OCI-LY1 (cell line): Measurements from ENCODE around the gene TM4SF1.

Experiments used
- H2AFZ ChIP-seq: fragments of 200-600 bp; sonication (generic), shearing (Covaris generic); 2 replicates; pipeline ENCODE4 v1.6.0; 2014; ENCODE audit warnings: antibody characterized with exemption, mild to moderate bottlenecking, low read length
- H3F3A ChIP-seq: fragments of 200-600 bp; sonication (generic), shearing (Covaris generic); 2 replicates; pipeline ENCODE4 v1.6.0; 2014; ENCODE audit warnings: mild to moderate bottlenecking, antibody characterized with exemption, low read length, moderate library complexity; ENCODE audit not compliant: insufficient read depth
- H3K27ac ChIP-seq: fragments of 200-600 bp; sonication (generic); 2 replicates; pipeline ENCODE4 v1.5.1; 2014; ENCODE audit warnings: low read length, mixed run types, mild to moderate bottlenecking, low read depth; ENCODE audit not compliant: poor library complexity, severe bottlenecking
- H3K27me3 ChIP-seq: fragments of 200-600 bp; sonication (generic); 2 replicates; pipeline ENCODE4 v1.6.0; 2014; ENCODE audit warnings: antibody characterized with exemption, mild to moderate bottlenecking, low read length, moderate library complexity; ENCODE audit not compliant: insufficient read depth
- H3K36me3 ChIP-seq: fragments of 200-600 bp; sonication (generic); 2 replicates; pipeline ENCODE4 v1.6.1; 2014; ENCODE audit warnings: mild to moderate bottlenecking, antibody characterized with exemption, low read length, moderate library complexity, mixed read lengths; ENCODE audit not compliant: insufficient read depth
- H3K4me1 ChIP-seq: fragments of 200-600 bp; sonication (generic); 2 replicates; pipeline ENCODE4 v1.5.1; 2014; ENCODE audit warnings: mild to moderate bottlenecking, low read length, moderate library complexity; ENCODE audit not compliant: insufficient read depth, severe bottlenecking
- H3K4me2 ChIP-seq: fragments of 200-600 bp; sonication (generic), shearing (Covaris generic); 2 replicates; pipeline ENCODE4 v1.6.1; 2014; ENCODE audit warnings: low read length
- H3K4me3 ChIP-seq: fragments of 200-600 bp; sonication (generic); 2 replicates; pipeline ENCODE4 v1.5.1; 2014; ENCODE audit warnings: low read length, low read depth, mild to moderate bottlenecking, mixed read lengths; ENCODE audit not compliant: poor library complexity, severe bottlenecking
- H3K79me2 ChIP-seq: fragments of 200-600 bp; shearing (Covaris generic); 2 replicates; pipeline ENCODE4 v1.6.1; 2016; ENCODE audit warnings: mixed run types, low read length, mixed read lengths; ENCODE audit not compliant: insufficient read depth
- H3K9ac ChIP-seq: fragments of 200-600 bp; sonication (generic), shearing (Covaris generic); 2 replicates; pipeline ENCODE4 v1.6.1; 2014; ENCODE audit warnings: mild to moderate bottlenecking, low read length, mixed read lengths
- H3K9me2 ChIP-seq: fragments of 200-600 bp; sonication (generic), shearing (Covaris generic); 2 replicates; pipeline ENCODE4 v1.6.1; 2014; ENCODE audit warnings: low read depth, mild to moderate bottlenecking, low read length, mixed read lengths
- H3K9me3 ChIP-seq: fragments of 200-600 bp; shearing (Covaris generic); 2 replicates; pipeline ENCODE4 v1.6.1; 2014; ENCODE audit warnings: low read length, mixed read lengths
- H4K20me1 ChIP-seq: fragments of 200-600 bp; sonication (generic), shearing (Covaris generic); 2 replicates; pipeline ENCODE4 v1.6.0; 2016; ENCODE audit warnings: mild to moderate bottlenecking, low read length; ENCODE audit not compliant: insufficient read depth
- EZH2 ChIP-seq: fragments of 200-600 bp; sonication (generic), shearing (Covaris generic); IDR thresholded peaks from 2 replicates; pipeline ENCODE4 v1.8.0; 2017; ENCODE audit warnings: borderline replicate concordance, mixed run types, mild to moderate bottlenecking, antibody characterized with exemption, low read length, moderate library complexity, mixed read lengths
- TF ChIP-seq, protein P1 (sequence below): fragments of 200-600 bp; sonication (generic), shearing (Covaris generic); IDR thresholded peaks from 2 replicates; pipeline ENCODE4 v1.5.1; 2017; ENCODE audit warnings: mild to moderate bottlenecking, antibody characterized with exemption, low read length, moderate library complexity, mixed read lengths

TM4SF1 gene

DNA sequence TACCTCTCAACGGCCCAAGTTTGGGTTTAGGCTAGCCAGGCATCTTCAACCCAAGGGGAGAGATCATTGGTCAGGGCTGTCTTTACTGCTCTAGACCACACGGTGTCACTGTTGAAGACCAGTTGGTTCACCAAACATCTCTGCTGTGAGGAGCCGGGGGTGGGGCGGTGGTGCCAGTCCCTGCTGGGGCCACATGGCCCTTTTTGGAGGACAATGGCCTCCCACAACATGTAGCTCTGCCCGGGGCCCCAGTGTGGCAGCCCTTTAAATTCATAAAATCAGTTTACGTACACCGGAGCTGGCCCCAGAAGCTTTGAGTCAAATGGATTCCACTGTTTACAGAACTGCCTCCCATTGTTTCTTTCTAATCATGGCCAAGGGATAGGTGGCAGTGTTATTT, 24.9 kb downstream of the TM4SF1 start:
- Histone ChIP-seq H3K4me3 (no peak overlapping the region), H3K36me3 (no peaks in the 10 kb centered on the region), H3F3A (no peaks in the 10 kb centered on the region), H3K9me2 (no peaks in the 10 kb centered on the region), H3K9ac (no peak overlapping the region), H3K9me3 (no peaks in the 10 kb centered on the region), H3K79me2 (no peaks in the 10 kb centered on the region), H4K20me1 (no peaks in the 10 kb centered on the region), H3K4me2 (no peak overlapping the region), H3K27ac (no peak overlapping the region), H3K4me1 (no peaks in the 10 kb centered on the region), H2AFZ (no peak overlapping the region), H3K27me3 (no peaks in the 10 kb centered on the region; the same call in 1 of the 2 replicates)
- TF ChIP-seq, protein P1, sequence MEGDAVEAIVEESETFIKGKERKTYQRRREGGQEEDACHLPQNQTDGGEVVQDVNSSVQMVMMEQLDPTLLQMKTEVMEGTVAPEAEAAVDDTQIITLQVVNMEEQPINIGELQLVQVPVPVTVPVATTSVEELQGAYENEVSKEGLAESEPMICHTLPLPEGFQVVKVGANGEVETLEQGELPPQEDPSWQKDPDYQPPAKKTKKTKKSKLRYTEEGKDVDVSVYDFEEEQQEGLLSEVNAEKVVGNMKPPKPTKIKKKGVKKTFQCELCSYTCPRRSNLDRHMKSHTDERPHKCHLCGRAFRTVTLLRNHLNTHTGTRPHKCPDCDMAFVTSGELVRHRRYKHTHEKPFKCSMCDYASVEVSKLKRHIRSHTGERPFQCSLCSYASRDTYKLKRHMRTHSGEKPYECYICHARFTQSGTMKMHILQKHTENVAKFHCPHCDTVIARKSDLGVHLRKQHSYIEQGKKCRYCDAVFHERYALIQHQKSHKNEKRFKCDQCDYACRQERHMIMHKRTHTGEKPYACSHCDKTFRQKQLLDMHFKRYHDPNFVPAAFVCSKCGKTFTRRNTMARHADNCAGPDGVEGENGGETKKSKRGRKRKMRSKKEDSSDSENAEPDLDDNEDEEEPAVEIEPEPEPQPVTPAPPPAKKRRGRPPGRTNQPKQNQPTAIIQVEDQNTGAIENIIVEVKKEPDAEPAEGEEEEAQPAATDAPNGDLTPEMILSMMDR = peak; percentile 80
- TF ChIP-seq EZH2 = no peak

DNA sequence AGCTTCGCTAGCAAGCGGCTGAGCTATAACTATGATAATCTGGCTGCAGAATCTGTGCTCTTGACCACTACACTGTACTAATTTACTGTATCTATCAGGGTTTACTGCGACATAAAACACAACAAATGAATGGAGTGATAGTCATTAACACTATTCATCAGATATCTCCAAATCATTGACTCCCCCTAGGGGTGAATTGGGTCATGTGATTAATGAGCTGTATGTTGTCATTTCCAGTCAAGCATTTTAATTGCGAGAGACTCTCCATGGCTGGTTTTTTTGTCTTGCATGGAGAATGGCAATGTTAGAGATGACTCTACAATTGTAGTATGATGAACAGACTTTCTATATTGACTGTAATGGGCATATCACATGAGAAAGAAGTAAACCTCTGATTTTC, 33.5 kb downstream of the TM4SF1 start:
- H3F3A ChIP-seq = no peaks in the 10 kb centered on the region
- TF ChIP-seq, protein P1 = peak; percentile 38
- TF ChIP-seq EZH2 = no peak
- H2AFZ ChIP-seq = no peak overlapping the region
- no peaks in the 10 kb centered on the region for H3K4me1 ChIP-seq
- H3K9me3 ChIP-seq = no peaks in the 10 kb centered on the region
- no peaks in the 10 kb centered on the region; the same call in 1 of the 2 replicates for H4K20me1 ChIP-seq
- H3K27me3 ChIP-seq = no peaks in the 10 kb centered on the region
- H3K27ac ChIP-seq = no peak overlapping the region
- H3K9ac ChIP-seq = no peak overlapping the region
- H3K9me2 ChIP-seq = no peaks in the 10 kb centered on the region
- no peak overlapping the region for H3K4me3 ChIP-seq
- no peaks in the 10 kb centered on the region for H3K36me3 ChIP-seq
- no peak overlapping the region for H3K4me2 ChIP-seq
- H3K79me2 ChIP-seq = no peaks in the 10 kb centered on the region

DNA sequence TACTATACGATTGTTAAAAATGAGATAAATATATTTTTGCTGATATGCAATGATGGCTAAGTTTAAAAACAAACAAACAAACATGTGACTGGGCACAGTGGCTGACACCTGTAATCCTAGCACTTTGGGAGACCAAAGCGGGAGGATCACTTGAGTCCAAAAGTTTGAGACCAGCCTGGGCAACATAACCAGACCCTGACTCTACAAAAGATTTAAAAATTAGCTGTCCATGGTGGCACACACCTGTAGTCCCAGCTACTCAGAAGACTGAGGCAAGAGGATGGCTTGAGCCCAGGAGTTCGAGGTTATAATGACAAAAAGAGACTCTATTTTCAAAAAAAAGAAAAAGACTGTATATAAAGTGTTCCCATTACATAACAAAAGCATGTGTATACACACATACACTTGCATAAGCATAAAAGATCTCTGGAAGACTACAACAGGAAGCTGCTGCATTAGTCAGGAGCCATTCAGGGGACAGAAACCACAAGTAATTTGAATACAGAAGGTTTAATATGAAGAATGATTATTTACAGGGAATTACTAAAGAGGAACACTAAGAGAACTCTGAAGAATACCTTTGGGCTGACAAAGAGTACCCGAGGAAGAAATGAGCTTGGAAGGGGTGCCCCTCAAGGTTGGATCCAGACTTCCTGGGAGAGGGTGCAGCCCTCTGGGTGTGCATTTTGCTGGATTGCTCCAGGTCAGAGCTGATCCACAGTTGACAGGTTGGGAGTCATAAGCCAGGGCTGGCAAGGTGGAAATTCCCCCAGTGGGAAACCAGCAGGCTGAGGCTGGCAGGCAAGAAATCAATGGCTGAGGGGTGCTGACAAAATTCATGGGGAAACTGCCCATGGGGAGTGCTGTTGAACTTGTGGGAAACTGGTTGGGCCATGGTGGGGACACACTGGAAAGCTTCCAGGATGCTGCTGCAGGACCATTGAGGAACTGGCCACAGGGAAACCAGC, 34.8 kb downstream of the TM4SF1 start:
- H3F3A ChIP-seq = no peaks in the 10 kb centered on the region
- H3K27ac ChIP-seq = no peak overlapping the region
- no peaks in the 10 kb centered on the region for H3K9me3 ChIP-seq
- no peaks in the 10 kb centered on the region for H3K9me2 ChIP-seq
- no peak overlapping the region for H3K4me3 ChIP-seq
- no peak overlapping the region for H2AFZ ChIP-seq
- no peaks in the 10 kb centered on the region for H3K4me1 ChIP-seq
- H3K27me3 ChIP-seq = no peaks in the 10 kb centered on the region
- H3K79me2 ChIP-seq = no peaks in the 10 kb centered on the region
- no peak overlapping the region for H3K9ac ChIP-seq
- no peaks in the 10 kb centered on the region; the same call in 1 of the 2 replicates for H4K20me1 ChIP-seq
- TF ChIP-seq EZH2 = no peak
- TF ChIP-seq, protein P1 = no peak
- no peaks in the 10 kb centered on the region for H3K36me3 ChIP-seq
- no peak overlapping the region for H3K4me2 ChIP-seq
